ENCODE measurements around the gene HIVEP3. TPM values are rescaled to one million over a fixed set of nuclear protein-coding genes. Genes with fewer than 3 reads are reported as not detected.
"Not testable (repeated sequence)": the region's sequence is repeated elsewhere in the genome, so short reads cannot be mapped to it uniquely, and the experiment has no call there.

HIVEP3 gene
- 2.1 and 3.1 TPM in 2 replicates for total RNA-seq (2014; rRNA removed; shearing (Covaris generic))

- DNase-seq (ENCODE audit: low spot score) = peak; percentile 39
These were observed at the start of gene HIVEP3 for GRCh38 chr1:41918450-41919043. Gene HIVEP3, minus strand, starts transcription at chr1:41918922.

GRCh38 chr1:41964400-41964799 is 45.7 kb upstream of the HIVEP3 start:
- no peak for DNase-seq (ENCODE audit: low spot score)

GRCh38 chr1:41963636-41964035 is 44.9 kb upstream of the HIVEP3 start:
- no peak for DNase-seq (ENCODE audit: low spot score)

GRCh38 chr1:41958015-41958673 is 39.4 kb upstream of the HIVEP3 start:
- DNase-seq (ENCODE audit: low spot score) = no peak

- DNase-seq (ENCODE audit: low spot score) = no peak
These were observed 38.8 kb upstream of the HIVEP3 start for GRCh38 chr1:41957568-41957967.

GRCh38 chr1:41955461-41956159 is 36.9 kb upstream of the HIVEP3 start:
- peak; percentile 96 for DNase-seq (ENCODE audit: low spot score)

- DNase-seq (ENCODE audit: low spot score) = peak; percentile 83
These were observed 35.8 kb upstream of the HIVEP3 start for GRCh38 chr1:41954533-41954944.

GRCh38 chr1:41953291-41953690 is 34.6 kb upstream of the HIVEP3 start:
- no peak for DNase-seq (ENCODE audit: low spot score)

- DNase-seq (ENCODE audit: low spot score) = no peak
These were observed 33.5 kb upstream of the HIVEP3 start for GRCh38 chr1:41952208-41952607.

GRCh38 chr1:41951492-41951891 is 32.8 kb upstream of the HIVEP3 start:
- DNase-seq (ENCODE audit: low spot score) = not testable (repeated sequence)

GRCh38 chr1:41950820-41951219 is 32.1 kb upstream of the HIVEP3 start:
- no peak for DNase-seq (ENCODE audit: low spot score)

GRCh38 chr1:41945946-41946345 is 27.2 kb upstream of the HIVEP3 start:
- not testable (repeated sequence) for DNase-seq (ENCODE audit: low spot score)

GRCh38 chr1:41943717-41944116 is 25.0 kb upstream of the HIVEP3 start:
- DNase-seq (ENCODE audit: low spot score) = no peak

- no peak for DNase-seq (ENCODE audit: low spot score)
These were observed 23.6 kb upstream of the HIVEP3 start for GRCh38 chr1:41942278-41942677.

- DNase-seq (ENCODE audit: low spot score) = no peak
These were observed 22.7 kb upstream of the HIVEP3 start for GRCh38 chr1:41941381-41941780.

GRCh38 chr1:41939194-41939593 is 20.5 kb upstream of the HIVEP3 start:
- DNase-seq (ENCODE audit: low spot score) = no peak

- no peak for DNase-seq (ENCODE audit: low spot score)
These were observed 17.4 kb upstream of the HIVEP3 start for GRCh38 chr1:41936107-41936506.

GRCh38 chr1:41935226-41935625 is 16.5 kb upstream of the HIVEP3 start:
- no peak for DNase-seq (ENCODE audit: low spot score)

- DNase-seq (ENCODE audit: low spot score) = no peak
These were observed 14.4 kb upstream of the HIVEP3 start for GRCh38 chr1:41933106-41933505.

GRCh38 chr1:41931578-41931977 is 12.9 kb upstream of the HIVEP3 start:
- no peak for DNase-seq (ENCODE audit: low spot score)

- DNase-seq (ENCODE audit: low spot score) = no peak
These were observed 8.4 kb upstream of the HIVEP3 start for GRCh38 chr1:41927118-41927517.

GRCh38 chr1:41925712-41926111 is 7.0 kb upstream of the HIVEP3 start:
- DNase-seq (ENCODE audit: low spot score) = no peak

GRCh38 chr1:41924911-41925310 is 6.2 kb upstream of the HIVEP3 start:
- DNase-seq (ENCODE audit: low spot score) = no peak
